Measurements from ENCODE around the gene PHIP.

DNA sequence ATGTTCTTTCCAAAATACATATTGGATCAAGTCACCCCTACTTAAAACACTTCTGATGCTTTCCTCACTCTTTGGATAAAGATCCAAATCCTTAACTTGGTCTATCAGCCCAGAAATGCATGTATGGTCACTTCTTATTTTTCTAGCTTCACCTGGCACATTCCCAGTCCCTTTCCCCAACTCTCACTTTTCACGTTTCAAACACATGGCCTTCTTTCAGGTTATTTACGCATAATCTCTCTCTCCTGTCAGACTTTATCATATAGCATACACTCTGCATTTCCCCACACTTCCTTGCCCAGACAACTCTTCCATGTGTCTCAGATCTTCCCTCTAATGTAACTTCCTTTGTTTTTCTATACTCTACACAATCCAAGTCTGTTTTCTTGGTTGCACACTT, 12.8 kb downstream of the PHIP start:
- TF ChIP-seq, protein P1, sequence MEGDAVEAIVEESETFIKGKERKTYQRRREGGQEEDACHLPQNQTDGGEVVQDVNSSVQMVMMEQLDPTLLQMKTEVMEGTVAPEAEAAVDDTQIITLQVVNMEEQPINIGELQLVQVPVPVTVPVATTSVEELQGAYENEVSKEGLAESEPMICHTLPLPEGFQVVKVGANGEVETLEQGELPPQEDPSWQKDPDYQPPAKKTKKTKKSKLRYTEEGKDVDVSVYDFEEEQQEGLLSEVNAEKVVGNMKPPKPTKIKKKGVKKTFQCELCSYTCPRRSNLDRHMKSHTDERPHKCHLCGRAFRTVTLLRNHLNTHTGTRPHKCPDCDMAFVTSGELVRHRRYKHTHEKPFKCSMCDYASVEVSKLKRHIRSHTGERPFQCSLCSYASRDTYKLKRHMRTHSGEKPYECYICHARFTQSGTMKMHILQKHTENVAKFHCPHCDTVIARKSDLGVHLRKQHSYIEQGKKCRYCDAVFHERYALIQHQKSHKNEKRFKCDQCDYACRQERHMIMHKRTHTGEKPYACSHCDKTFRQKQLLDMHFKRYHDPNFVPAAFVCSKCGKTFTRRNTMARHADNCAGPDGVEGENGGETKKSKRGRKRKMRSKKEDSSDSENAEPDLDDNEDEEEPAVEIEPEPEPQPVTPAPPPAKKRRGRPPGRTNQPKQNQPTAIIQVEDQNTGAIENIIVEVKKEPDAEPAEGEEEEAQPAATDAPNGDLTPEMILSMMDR (conservative IDR thresholded peaks at IDR 0.05): no peak
- TF ChIP-seq ZFX (IDR thresholded peaks at IDR 0.05): no peak

All from C4-2B (cell line).